CD14-positive monocyte (primary cell): ENCODE measurements around the gene FGD2. TPM values are rescaled to one million over a fixed set of nuclear protein-coding genes. Genes with fewer than 3 reads are reported as not detected.

Source experiments
- DNase-seq, 3 donors: peaks; one replicate each; pipeline ENCODE4 v3.0.0-alpha.2; 2011 to 2022
- H2AFZ ChIP-seq: 2 replicates; pipeline ENCODE4 v1.6.0; 2012; ENCODE audit warnings: mild to moderate bottlenecking, low read depth, low read length, inconsistent platforms; ENCODE audit not compliant: insufficient read depth, poor library complexity, severe bottlenecking
- H3K27ac ChIP-seq, 2 donors: 1 replicate in 1 of 2; 2 replicates in 1 of 2; pipeline ENCODE4 v1.5.1; 2012 to 2013; ENCODE audit warnings: low read length in 2 of 2, control low read depth in 1 of 2, inconsistent platforms in 1 of 2, low read depth in 1 of 2, mild to moderate bottlenecking in 1 of 2
- H3K27me3 ChIP-seq, 2 donors: one replicate each; pipeline versions ENCODE4 v1.6.0 to v1.6.1; 2011 to 2013; ENCODE audit warnings: low read length in 2 of 2; ENCODE audit not compliant: control insufficient read depth in 2 of 2, insufficient read depth in 2 of 2
- H3K36me3 ChIP-seq, 2 donors: replicated peaks in 1 of 2; 1 replicate in 1 of 2; 2 replicates in 1 of 2; pipeline versions ENCODE4 v1.5.1 to v1.6.1; 2012 to 2013; ENCODE audit warnings: low read length in 2 of 2, control low read depth in 1 of 2, inconsistent platforms in 1 of 2, mild to moderate bottlenecking in 1 of 2; ENCODE audit not compliant: insufficient read depth in 2 of 2, control insufficient read depth in 1 of 2
- H3K4me1 ChIP-seq, 2 donors: 1 replicate in 1 of 2; 2 replicates in 1 of 2; pipeline versions ENCODE4 v1.5.1 to v1.6.1; 2012 to 2013; ENCODE audit warnings: low read length in 2 of 2, control low read depth in 1 of 2, inconsistent platforms in 1 of 2, mild to moderate bottlenecking in 1 of 2, moderate library complexity in 1 of 2; ENCODE audit not compliant: insufficient read depth in 2 of 2, control insufficient read depth in 1 of 2
- H3K4me2 ChIP-seq: replicated peaks from 2 replicates; pipeline ENCODE3; 2012; ENCODE audit warnings: low read length, moderate library complexity, mild to moderate bottlenecking; ENCODE audit not compliant: poor library complexity, severe bottlenecking; ENCODE audit errors: extremely low read depth
- H3K4me3 ChIP-seq, 3 experiments: fragments of 200-600 bp in 1 of 3; sonication (generic) in 1 of 3; replicated peaks in 1 of 3; 1 replicate in 2 of 3; 2 replicates in 1 of 3; pipeline ENCODE4 v1.5.1; 2011 to 2013; ENCODE audit warnings: low read length in 3 of 3, mild to moderate bottlenecking in 3 of 3, control low read depth in 2 of 3, low read depth in 2 of 3, inconsistent platforms in 1 of 3, moderate library complexity in 1 of 3
- H3K79me2 ChIP-seq: 2 replicates; pipeline ENCODE4 v1.6.0; 2012; ENCODE audit warnings: mild to moderate bottlenecking, control low read depth, inconsistent platforms, low read length, moderate library complexity; ENCODE audit not compliant: insufficient read depth
- H3K9ac ChIP-seq: 2 replicates; pipeline ENCODE4 v1.6.0; 2017; ENCODE audit warnings: low read length, mild to moderate bottlenecking; ENCODE audit not compliant: insufficient read depth, poor library complexity, severe bottlenecking
- H3K9me3 ChIP-seq, 2 donors: replicated peaks in 1 of 2; 1 replicate in 1 of 2; 2 replicates in 1 of 2; pipeline versions ENCODE4 v1.5.1 to v1.6.1; 2012 to 2013; ENCODE audit warnings: low read length in 2 of 2, control low read depth in 1 of 2; ENCODE audit not compliant: control insufficient read depth in 1 of 2, insufficient read depth in 1 of 2
- H4K20me1 ChIP-seq: 2 replicates; pipeline ENCODE4 v1.6.0; 2012; ENCODE audit warnings: mild to moderate bottlenecking, low read length, control low read depth, moderate library complexity; ENCODE audit not compliant: insufficient read depth
- H3K27ac Mint-ChIP-seq, 7 donors: one replicate each; pipeline ENCODE4 v1.8.0; 2020; ENCODE audit warnings: mild to moderate bottlenecking in 7 of 7, mixed read lengths in 7 of 7, moderate library complexity in 6 of 7, inconsistent platforms in 2 of 7
- H3K27me3 Mint-ChIP-seq, 3 donors: one replicate each; pipeline ENCODE4 v1.8.0; 2021 to 2022; ENCODE audit warnings: low read depth in 3 of 3, mild to moderate bottlenecking in 3 of 3, mixed read lengths in 3 of 3, moderate library complexity in 3 of 3, inconsistent platforms in 1 of 3
- H3K36me3 Mint-ChIP-seq, 2 donors: one replicate each; pipeline ENCODE4 v1.8.0; 2020; ENCODE audit warnings: mixed read lengths in 2 of 2, inconsistent platforms in 1 of 2, mild to moderate bottlenecking in 1 of 2
- H3K4me1 Mint-ChIP-seq: one replicate; pipeline ENCODE4 v1.8.0; 2020; ENCODE audit warnings: mild to moderate bottlenecking, mixed read lengths
- H3K4me3 Mint-ChIP-seq, 2 donors: one replicate each; pipeline ENCODE4 v1.8.0; 2020; ENCODE audit warnings: mild to moderate bottlenecking in 2 of 2, mixed read lengths in 2 of 2, moderate library complexity in 1 of 2
- H3K9me3 Mint-ChIP-seq, 7 donors: one replicate each; pipeline ENCODE4 v1.8.0; 2020 to 2022; ENCODE audit warnings: mixed read lengths in 7 of 7, mild to moderate bottlenecking in 6 of 7, moderate library complexity in 6 of 7, inconsistent platforms in 2 of 7
- WGBS: methylation state at CpG from one replicate; pipeline ENCODE4 v1.1.5; 2013; ENCODE audit warnings: missing lambda C conversion rate; ENCODE audit not compliant: insufficient coverage; 5-methylcytosine and 5-hydroxymethylcytosine counted together
- intact Hi-C, 2 donors: fragments of 100-400 bp; cut with micrococcal nuclease; formaldehyde crosslinking; loops; one replicate each; pipeline versions ENCODE4 v1.15.0 to v1.15.1; 2023
- polyA plus RNA-seq, 3 donors: library from polyadenylated mRNA; depleted of rRNA in 1 of 3; unstranded in 2 of 3; stranded (reverse) in 1 of 3; fragments of 300-500 nt in 2 of 3; fragments of >200 nt in 1 of 3; fragmentation: Illumina TruSeq in 2 of 3; gene quantifications; 1 replicate in 2 of 3; 2 replicates in 1 of 3; pipeline ENCODE4 v1.2.3, GENCODE V29; 2012 to 2021
- TF ChIP-seq, protein P1 (sequence below): fragments of 200-600 bp; IDR thresholded peaks from one replicate; pipeline ENCODE4 v1.8.0; 2022; ENCODE audit warnings: antibody characterized with exemption, mild to moderate bottlenecking

Gene FGD2
- polyA plus RNA-seq, 3 donors = 25.3 to 356 (median 50.0) TPM

DNA sequence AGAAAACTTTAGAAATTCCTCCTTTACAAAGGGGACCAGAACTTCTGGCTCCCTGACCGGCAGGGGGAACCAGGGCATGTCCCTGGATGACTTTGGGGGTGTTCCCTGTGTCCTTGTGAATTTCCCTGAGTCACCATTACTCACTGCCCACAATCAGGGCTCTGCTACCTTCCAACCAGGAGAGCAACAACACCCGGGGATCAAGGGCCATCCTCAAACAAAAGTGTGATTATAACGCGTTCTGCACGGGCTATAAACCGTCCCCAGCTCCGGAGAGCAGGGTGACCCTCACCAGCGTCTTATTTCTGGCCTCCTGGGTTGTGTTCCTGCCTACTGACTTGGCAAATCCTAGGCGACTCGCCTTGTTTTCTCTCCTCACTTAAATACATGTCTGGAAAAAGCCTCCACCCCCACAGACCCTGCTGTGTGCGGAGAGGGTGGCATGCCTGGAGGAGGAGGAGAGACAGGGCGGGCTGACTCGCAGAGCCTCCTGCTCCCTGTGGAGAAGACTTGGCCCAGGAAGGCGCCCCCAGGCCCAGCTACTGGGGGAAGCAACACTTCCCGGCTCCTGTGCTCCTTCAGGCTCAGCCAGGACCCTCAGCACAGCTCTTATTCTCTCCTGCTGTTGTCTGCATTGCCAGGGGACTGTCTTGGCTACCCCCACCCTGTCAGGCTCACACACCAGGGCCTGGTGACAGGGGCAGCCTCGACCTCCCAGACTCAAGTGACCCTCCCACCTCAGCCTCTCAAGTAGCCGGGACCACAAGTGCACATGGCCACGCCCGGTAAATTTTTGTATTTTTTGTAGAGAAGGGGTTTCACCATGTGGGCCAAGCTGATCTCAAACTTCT lies 54.1 kb downstream of the FGD2 start:
- Mint-ChIP-seq H3K27me3 (peaks cover 0 to 7% (median 3%) of the 10 kb centered on the region in 3 donors), H3K4me1 (peaks cover 29% of the 10 kb centered on the region), H3K9me3 (no peaks in the 10 kb centered on the region), H3K27ac (peak overlapping the region in 6 of 7 donors; percentile 76 to 95 (median 82)), H3K4me3 (peak overlapping the region in 1 of 2 donors; percentile 63), H3K36me3 (peaks cover 0 to 3% of the 10 kb centered on the region in 2 donors)
- Histone ChIP-seq H3K4me2 (peak overlapping the region; percentile 23), H2AFZ (peak overlapping the region; percentile 49), H3K79me2 (no peaks in the 10 kb centered on the region), H4K20me1 (no peaks in the 10 kb centered on the region), H3K27ac (peak overlapping the region; percentile 30 to 71), H3K36me3 (no peaks in the 10 kb centered on the region), H3K4me1 (peaks cover 16 to 45% of the 10 kb centered on the region in 2 donors), H3K9me3 (no peaks in the 10 kb centered on the region), H3K27me3 (no peaks in the 10 kb centered on the region), H3K4me3 (peak overlapping the region in 1 of 3 experiments; percentile 23), H3K9ac (peak overlapping the region; percentile 20)
- intact Hi-C loops = loop anchor here (10.0 kb wide), 3 partner anchors 55 to 155 kb away; no protein-coding TSS in a partner anchor
- 45% methylated on average over 7 of the region's 19 CpGs for WGBS
- peak; percentile 74 to 87 (median 85) for DNase-seq
- TF ChIP-seq, protein P1, sequence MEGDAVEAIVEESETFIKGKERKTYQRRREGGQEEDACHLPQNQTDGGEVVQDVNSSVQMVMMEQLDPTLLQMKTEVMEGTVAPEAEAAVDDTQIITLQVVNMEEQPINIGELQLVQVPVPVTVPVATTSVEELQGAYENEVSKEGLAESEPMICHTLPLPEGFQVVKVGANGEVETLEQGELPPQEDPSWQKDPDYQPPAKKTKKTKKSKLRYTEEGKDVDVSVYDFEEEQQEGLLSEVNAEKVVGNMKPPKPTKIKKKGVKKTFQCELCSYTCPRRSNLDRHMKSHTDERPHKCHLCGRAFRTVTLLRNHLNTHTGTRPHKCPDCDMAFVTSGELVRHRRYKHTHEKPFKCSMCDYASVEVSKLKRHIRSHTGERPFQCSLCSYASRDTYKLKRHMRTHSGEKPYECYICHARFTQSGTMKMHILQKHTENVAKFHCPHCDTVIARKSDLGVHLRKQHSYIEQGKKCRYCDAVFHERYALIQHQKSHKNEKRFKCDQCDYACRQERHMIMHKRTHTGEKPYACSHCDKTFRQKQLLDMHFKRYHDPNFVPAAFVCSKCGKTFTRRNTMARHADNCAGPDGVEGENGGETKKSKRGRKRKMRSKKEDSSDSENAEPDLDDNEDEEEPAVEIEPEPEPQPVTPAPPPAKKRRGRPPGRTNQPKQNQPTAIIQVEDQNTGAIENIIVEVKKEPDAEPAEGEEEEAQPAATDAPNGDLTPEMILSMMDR = peak; percentile 26

- H3K9me3 Mint-ChIP-seq = no peaks in the 10 kb centered on the region
- peaks cover 0 to 3% of the 10 kb centered on the region in 2 donors for H3K36me3 Mint-ChIP-seq
- peak overlapping the region in 6 of 7 donors; percentile 76 to 95 (median 80) for H3K27ac Mint-ChIP-seq
- Histone ChIP-seq H3K36me3 (no peaks in the 10 kb centered on the region), H3K9me3 (no peaks in the 10 kb centered on the region), H3K4me1 (peaks cover 16 to 45% of the 10 kb centered on the region in 2 donors), H3K9ac (peak overlapping the region; percentile 20), H3K4me2 (no peak overlapping the region), H2AFZ (no peak overlapping the region), H3K27me3 (no peaks in the 10 kb centered on the region), H3K27ac (peak overlapping the region; percentile 30 to 71), H3K4me3 (no peak overlapping the region), H4K20me1 (no peaks in the 10 kb centered on the region), H3K79me2 (no peaks in the 10 kb centered on the region)
- WGBS = 0% methylated on average over 3 of the region's 4 CpGs
- TF ChIP-seq, protein P1 = no peak
- DNase-seq = peak; percentile 25 to 60 (median 50)
- peaks cover 0 to 4% (median 3%) of the 10 kb centered on the region in 3 donors for H3K27me3 Mint-ChIP-seq
- intact Hi-C loops = loop anchor here in 1 of 2 donors (10.0 kb wide), 1 partner anchor 55 kb away; no protein-coding TSS in a partner anchor
- H3K4me1 Mint-ChIP-seq = peaks cover 25% of the 10 kb centered on the region
- no peak overlapping the region for H3K4me3 Mint-ChIP-seq
Observed at GRCh38 chr6:37060195-37060559, 54.7 kb downstream of the FGD2 start.
